Measurements from ENCODE around the gene AMPD3.

The AMPD3 gene

DNA sequence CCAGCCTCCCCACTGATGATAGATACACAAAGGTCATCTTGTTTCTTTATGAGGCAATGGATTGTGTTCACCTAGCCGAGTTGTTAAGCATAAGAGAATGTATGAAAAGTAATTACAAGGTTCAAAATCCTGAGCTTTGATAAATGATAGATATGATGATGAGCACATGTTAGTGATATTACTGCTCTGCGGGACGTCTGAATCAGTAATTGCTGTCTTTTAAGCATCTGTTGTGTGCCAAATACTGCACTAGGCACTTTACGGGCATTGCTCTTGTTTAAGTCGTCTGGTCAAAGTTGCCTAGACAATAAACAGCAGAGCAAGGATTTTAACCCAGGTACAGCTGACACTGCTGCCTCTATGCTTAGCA, 86.5 kb downstream of the AMPD3 start:
- in situ Hi-C loops (cut with HindIII; ENCODE audit: low pct_ligation_motif_present, low pct_unique_long_range_greater_than_20kb, low sequenced_read_pairs): no loop called here
- DNase-seq: no peak

DNA sequence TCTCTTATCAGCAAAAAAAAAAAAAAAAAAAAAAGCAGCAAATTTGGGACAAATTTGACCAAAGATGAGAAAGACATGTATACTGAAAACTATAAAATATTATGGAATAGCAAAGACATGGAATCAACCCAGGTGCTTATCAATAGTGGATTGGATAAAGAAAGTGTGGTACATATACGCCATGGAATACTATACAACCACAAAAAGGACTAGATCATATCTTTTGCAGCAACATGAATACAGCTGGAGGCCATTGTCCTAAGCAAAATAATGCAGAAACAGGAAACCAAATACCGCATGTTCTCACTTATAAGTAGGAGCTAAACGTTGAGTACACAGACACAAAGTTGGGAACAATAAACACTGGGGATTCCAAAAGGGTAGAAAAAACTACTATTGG, 87.7 kb downstream of the AMPD3 start:
- in situ Hi-C loops (cut with HindIII; ENCODE audit: low pct_ligation_motif_present, low pct_unique_long_range_greater_than_20kb, low sequenced_read_pairs): no loop called here
- DNase-seq: no peak

DNA sequence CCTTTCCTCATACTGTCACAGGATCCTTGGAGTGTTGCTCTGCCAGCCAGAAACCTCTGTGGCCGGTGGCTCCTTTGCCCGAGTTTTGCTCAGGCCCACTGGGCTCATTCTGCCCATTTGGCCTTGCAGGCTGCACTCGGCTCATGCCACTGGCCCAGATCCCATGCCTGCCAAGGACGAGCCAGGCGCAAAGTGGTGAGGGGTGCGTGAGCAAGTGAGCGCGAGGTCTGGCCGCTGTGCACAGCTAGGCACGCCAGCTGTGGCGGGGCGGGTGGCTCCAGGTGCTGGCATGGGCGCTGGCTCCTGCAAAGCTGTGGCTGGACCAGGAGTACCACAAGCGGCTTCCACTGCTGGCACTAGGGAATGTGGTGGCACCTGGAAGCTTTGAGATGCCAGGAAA, 88.7 kb downstream of the AMPD3 start:
- DNase-seq: no peak
- in situ Hi-C loops (cut with HindIII; ENCODE audit: low pct_ligation_motif_present, low pct_unique_long_range_greater_than_20kb, low sequenced_read_pairs): no loop called here

DNA sequence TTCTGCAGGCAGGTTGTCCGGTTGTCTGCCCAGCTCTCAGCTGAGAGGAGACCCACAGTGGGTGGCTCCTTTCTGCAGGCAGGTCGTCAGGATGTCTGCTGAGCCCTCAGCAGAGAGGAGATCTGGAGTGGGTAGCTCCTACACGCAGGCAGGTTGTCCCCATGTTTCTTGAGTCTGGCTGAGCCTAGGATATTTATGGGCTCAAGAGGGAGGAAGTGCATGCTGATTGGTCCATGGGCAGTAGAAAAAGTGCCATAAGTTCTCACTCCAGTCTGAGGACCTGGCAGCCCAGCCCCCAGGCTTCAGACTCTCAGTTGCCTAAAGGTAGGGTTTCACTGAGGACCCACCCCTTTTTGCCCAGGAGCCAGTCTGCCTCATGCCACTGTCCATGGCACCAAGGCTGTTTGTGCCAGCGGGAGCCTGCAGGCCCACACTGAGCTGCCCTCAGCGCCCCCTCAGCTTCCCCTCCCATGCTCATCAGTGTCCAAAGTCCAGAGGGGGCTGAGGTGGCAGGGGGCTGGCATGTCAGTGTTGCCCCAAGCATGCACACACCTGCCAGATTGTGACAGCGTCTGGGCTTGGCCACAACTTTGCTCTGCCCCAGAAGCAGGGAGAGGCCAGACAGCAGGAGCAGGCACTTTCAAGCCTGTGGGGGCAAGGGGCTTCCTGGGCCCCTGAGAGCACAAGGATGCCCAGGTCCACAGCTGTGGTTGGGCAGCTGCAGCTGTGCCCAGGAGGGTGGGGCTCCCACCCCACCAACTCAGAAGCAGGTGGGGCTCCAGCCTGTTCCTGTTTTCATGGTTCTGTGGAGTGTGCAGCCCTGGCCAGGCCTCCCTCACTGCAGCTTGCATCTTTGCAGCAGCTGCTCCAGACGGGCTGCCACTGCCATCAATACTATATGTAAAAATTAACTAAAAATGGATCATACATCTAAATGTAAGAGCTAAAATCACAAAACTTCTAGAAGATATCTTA, 89.7 kb downstream of the AMPD3 start:
- in situ Hi-C loops (cut with HindIII; ENCODE audit: low pct_ligation_motif_present, low pct_unique_long_range_greater_than_20kb, low sequenced_read_pairs): no loop called here

DNA sequence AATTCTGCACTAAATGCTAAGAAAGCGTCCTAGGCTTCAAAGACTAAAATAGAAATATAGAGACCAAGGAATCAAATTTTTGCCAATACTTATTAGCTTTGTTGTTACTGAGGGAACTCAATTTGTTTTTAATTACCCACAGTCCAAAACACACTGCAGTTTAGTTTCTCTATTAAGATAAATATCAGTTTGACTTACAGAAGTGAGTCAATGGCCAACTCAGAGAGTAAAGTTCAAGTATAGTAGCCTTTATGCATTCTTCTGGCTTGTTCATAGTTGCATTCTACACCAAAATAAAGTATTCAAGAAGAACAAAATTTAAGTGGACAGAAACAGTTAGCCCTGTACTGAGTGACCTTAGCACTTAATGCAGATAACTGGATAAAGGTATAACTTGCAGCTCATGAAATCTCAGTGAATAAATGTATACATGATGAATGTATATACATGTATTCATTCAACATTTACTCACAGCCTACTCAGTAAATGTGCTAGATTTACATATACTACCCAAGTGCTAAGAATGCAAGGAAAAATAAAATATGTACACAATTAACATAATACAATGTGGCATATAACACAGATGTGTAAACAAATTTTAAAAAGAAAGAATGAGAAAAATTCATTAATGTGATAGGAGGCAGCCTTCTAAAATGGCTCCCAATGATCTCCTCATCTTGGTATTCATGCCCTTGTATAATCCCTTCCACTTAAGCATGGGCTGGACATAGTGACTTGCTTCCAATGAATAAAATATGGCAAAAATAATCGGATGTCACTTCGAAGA, 95.6 kb downstream of the AMPD3 start:
- no peak for DNase-seq
- in situ Hi-C loops (cut with HindIII; ENCODE audit: low pct_ligation_motif_present, low pct_unique_long_range_greater_than_20kb, low sequenced_read_pairs): no loop called here

More for the DNA sequence above, 89.7 kb downstream of the AMPD3 start:
- no peak for DNase-seq

DNA sequence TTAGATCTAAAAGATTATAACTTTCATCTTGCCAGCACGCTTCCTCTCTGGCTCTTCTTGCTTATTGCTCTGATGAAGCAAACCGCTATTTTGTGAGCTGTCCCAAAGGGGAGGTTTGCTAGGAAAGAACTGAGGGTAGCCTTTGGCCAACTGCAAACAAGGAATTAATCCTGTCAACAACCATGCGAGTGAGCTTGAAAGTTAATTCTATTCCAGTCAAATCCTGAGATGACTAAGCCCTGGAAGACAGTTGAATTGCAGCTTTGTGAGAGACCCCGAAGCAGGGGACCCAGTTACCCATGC, 96.2 kb downstream of the AMPD3 start:
- in situ Hi-C loops (cut with HindIII; ENCODE audit: low pct_ligation_motif_present, low pct_unique_long_range_greater_than_20kb, low sequenced_read_pairs): no loop called here

DNA sequence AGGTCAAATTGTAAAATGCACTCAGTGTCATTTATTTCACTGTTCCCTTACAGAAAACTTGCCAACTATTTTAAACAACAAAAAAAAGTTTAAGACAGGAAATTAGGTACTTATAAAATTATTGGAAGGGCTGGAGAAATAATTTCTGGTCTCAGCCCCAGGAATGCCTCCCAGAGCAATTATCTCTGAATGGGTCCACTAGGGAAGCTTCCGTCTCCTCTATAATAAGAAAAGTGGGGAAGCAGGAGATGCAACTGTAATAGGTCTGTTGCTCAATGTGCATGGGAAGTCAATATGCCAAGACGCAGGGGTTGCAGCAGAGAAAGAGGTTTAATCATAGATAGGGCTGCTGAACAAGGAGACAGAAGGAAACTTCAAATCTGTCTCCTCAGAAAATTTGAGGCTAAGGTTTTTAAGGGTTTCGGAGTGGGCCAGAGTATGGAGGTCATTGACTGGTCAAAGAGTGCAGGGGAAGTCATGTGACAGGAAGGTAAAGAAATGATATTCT, 96.8 kb downstream of the AMPD3 start:
- in situ Hi-C loops (cut with HindIII; ENCODE audit: low pct_ligation_motif_present, low pct_unique_long_range_greater_than_20kb, low sequenced_read_pairs): no loop called here
- DNase-seq: no peak

More for the DNA sequence above, 96.2 kb downstream of the AMPD3 start:
- DNase-seq: no peak

DNA sequence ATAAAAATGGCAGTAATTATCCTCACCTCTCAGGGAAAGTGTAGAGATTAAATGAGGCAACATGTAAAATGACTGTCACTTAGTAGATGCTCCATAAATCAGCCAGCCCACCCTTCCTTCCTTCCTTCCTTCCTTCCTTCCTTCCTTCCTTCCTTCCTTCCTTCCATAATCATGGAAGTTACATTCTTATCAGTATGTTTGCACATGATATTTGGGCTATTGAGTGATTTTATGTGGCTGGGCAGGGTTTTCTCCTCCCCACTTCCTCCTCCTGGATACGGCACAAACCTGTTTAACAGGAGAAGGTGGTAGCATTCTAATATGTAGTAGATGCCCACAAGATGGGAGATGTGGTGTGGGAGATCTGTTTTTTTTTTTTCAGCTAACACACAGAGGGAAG, 101.5 kb downstream of the AMPD3 start:
- in situ Hi-C loops (cut with HindIII; ENCODE audit: low pct_ligation_motif_present, low pct_unique_long_range_greater_than_20kb, low sequenced_read_pairs): no loop called here
- no peak for DNase-seq
